ENCODE measurements around the gene TCF7L2.

- TF ChIP-seq POLR2AphosphoS5 (IDR thresholded peaks at IDR 0.05; ENCODE audit: insufficient read depth in 1 of 2, low read depth in 1 of 2) (no peak), POLR2A (IDR thresholded peaks at IDR 0.05) (no peak)
Observed at GRCh38 chr10:113002449-113002777, 52.4 kb downstream of the TCF7L2 start.
